Peyer's patch (tissue), 4 donors: ENCODE data around the gene GNL3. TPM values are rescaled to one million over a fixed set of nuclear protein-coding genes. Genes with fewer than 3 reads are reported as not detected.
"Not testable (repeated sequence)": the region's sequence is repeated elsewhere in the genome, so short reads cannot be mapped to it uniquely, and the experiment has no call there.

Experiments used
- DNase-seq, 3 donors: peaks; one replicate each; pipeline ENCODE4 v3.0.0-alpha.2; 2017 to 2019
- H3K27ac ChIP-seq, 4 donors: fragments of 200-600 bp; sonication (generic); one replicate each; pipeline ENCODE4 v1.5.1; 2016 to 2019
- H3K27me3 ChIP-seq, 2 donors: fragments of 200-600 bp; sonication (generic); one replicate each; pipeline ENCODE4 v1.5.1; 2019
- H3K36me3 ChIP-seq, 3 donors: fragments of 200-600 bp; sonication (generic); one replicate each; pipeline ENCODE4 v1.5.1; 2016 to 2019
- H3K4me1 ChIP-seq, 4 donors: fragments of 200-600 bp; sonication (generic); one replicate each; pipeline ENCODE4 v1.5.1; 2016 to 2019
- H3K4me3 ChIP-seq, 4 donors: fragments of 200-600 bp; sonication (generic); 1 replicate in 3 of 4; 2 replicates in 1 of 4; pipeline ENCODE4 v1.5.1; 2016 to 2019; ENCODE audit warnings: mild to moderate bottlenecking in 1 of 4
- H3K9me3 ChIP-seq, 4 donors: fragments of 200-600 bp; sonication (generic); one replicate each; pipeline ENCODE4 v1.5.1; 2016 to 2019; ENCODE audit warnings: mild to moderate bottlenecking in 1 of 4
- POLR2A ChIP-seq, 2 donors: fragments of 450-650 bp; IDR thresholded peaks; one replicate each; pipeline ENCODE4 v1.5.1; 2017; ENCODE audit warnings: antibody characterized with exemption in 2 of 2, mild to moderate bottlenecking in 2 of 2, moderate library complexity in 2 of 2
- total RNA-seq, 4 donors: library from RNA; depleted of rRNA; stranded (reverse); fragments of >200 nt; gene quantifications; one replicate each; pipeline ENCODE4 v1.1.0, GENCODE V29; 2016
- TF ChIP-seq, protein P1 (sequence below), 6 experiments: fragments of 450-650 bp in 4 of 6; fragments of 200-600 bp in 2 of 6; sonication (generic) in 1 of 6; IDR thresholded peaks; one replicate each; pipeline ENCODE4 v1.5.1; 2017 to 2019; ENCODE audit warnings: antibody characterized with exemption in 6 of 6, mild to moderate bottlenecking in 3 of 6, moderate library complexity in 1 of 6

GNL3 gene
- total RNA-seq, 4 donors from 2014 or later, result 21.5 to 249 (median 48.6) TPM

DNA sequence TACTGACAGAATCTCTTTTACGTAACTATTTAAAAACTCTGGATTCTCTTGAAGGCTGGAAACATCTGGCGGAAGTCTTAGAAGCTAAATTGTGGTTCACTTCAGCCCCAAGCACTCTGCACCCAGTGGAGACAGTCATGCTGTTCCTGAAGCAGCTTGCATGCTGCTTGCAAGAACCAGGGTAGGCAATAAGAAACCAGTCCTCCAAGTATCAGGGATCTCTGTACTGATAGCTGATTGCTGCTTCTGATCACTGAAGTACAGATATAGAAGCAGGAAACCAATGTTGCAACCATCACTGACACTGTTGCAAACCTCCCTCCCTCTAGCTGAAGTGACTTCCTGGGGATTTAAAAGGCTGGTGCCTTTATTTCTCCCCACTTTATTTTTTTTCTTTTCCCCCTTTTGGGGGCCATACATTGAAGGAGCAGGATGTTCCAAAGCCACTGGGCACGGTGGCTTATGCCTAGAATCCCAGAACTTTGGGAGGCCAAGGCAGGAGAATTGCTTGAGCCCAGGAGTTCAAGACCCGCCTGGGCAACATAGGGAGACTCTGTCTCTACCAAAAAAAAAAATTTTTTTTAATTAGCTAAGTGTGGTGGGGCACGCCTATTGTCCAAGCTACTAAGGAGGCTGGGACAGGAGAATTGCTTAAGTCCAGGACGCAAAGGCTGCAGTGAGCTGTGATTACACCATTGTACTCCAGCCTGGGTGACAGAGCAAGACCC is 35.3 kb downstream of the GNL3 start:
- Histone ChIP-seq H3K4me3 (no peak overlapping the region), H3K36me3 (peaks cover 0 to 6% (median 0%) of the 10 kb centered on the region in 3 donors), H3K27me3 (no peaks in the 10 kb centered on the region), H3K4me1 (no peaks in the 10 kb centered on the region), H3K9me3 (no peaks in the 10 kb centered on the region), H3K27ac (no peak overlapping the region)
- no peak for TF ChIP-seq POLR2A (IDR thresholded peaks at IDR 0.05)
- TF ChIP-seq, protein P1, sequence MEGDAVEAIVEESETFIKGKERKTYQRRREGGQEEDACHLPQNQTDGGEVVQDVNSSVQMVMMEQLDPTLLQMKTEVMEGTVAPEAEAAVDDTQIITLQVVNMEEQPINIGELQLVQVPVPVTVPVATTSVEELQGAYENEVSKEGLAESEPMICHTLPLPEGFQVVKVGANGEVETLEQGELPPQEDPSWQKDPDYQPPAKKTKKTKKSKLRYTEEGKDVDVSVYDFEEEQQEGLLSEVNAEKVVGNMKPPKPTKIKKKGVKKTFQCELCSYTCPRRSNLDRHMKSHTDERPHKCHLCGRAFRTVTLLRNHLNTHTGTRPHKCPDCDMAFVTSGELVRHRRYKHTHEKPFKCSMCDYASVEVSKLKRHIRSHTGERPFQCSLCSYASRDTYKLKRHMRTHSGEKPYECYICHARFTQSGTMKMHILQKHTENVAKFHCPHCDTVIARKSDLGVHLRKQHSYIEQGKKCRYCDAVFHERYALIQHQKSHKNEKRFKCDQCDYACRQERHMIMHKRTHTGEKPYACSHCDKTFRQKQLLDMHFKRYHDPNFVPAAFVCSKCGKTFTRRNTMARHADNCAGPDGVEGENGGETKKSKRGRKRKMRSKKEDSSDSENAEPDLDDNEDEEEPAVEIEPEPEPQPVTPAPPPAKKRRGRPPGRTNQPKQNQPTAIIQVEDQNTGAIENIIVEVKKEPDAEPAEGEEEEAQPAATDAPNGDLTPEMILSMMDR (IDR thresholded peaks at IDR 0.05), result no peak
- DNase-seq, result no peak

DNA sequence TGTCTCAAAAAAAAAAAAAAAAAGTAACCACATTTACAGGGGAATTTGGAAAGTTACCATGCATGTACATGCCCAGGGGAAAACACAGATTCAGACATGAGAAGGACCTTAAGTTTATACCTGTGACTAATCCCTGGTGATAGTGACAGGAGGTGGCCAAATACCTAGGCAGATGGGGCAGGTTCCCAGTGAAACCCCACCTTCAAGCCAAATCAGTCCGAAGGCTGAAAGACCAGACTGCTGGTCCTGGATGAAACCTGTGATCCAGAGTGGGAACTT is 35.8 kb downstream of the GNL3 start:
- H3K36me3 ChIP-seq, result peaks cover 0 to 6% (median 0%) of the 10 kb centered on the region in 3 donors
- TF ChIP-seq POLR2A (IDR thresholded peaks at IDR 0.05), result no peak
- TF ChIP-seq, protein P1 (IDR thresholded peaks at IDR 0.05), result no peak
- no peaks in the 10 kb centered on the region for H3K27me3 ChIP-seq
- H3K4me3 ChIP-seq, result no peak overlapping the region
- DNase-seq, result no peak
- no peak overlapping the region for H3K27ac ChIP-seq
- no peaks in the 10 kb centered on the region for H3K4me1 ChIP-seq
- no peaks in the 10 kb centered on the region for H3K9me3 ChIP-seq

DNA sequence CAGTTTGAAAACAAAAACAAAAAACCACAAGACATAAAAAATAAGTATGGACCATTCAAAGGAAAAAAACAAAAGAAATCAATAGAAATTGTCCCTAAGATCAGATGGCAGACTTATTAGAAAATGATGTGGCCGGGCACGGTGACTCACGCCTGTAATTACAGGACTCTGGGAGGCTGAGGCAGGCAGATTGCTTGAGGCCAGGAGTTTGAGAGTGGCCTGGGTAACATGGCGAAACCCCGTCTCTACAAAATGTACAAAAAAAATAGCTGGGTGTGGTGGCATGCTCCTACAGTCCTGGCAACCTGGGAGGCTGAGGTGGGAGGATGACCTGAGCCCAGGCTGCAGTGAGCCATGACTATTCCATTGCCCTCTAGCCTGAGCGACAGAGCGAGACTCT is 36.7 kb downstream of the GNL3 start:
- Histone ChIP-seq H3K27ac (no peak overlapping the region), H3K4me3 (no peak overlapping the region), H3K27me3 (no peaks in the 10 kb centered on the region), H3K4me1 (no peaks in the 10 kb centered on the region), H3K36me3 (peaks cover 0 to 6% (median 0%) of the 10 kb centered on the region in 3 donors), H3K9me3 (no peaks in the 10 kb centered on the region)
- no peak for DNase-seq
- TF ChIP-seq, protein P1 (IDR thresholded peaks at IDR 0.05), result no peak
- no peak for TF ChIP-seq POLR2A (IDR thresholded peaks at IDR 0.05)

DNA sequence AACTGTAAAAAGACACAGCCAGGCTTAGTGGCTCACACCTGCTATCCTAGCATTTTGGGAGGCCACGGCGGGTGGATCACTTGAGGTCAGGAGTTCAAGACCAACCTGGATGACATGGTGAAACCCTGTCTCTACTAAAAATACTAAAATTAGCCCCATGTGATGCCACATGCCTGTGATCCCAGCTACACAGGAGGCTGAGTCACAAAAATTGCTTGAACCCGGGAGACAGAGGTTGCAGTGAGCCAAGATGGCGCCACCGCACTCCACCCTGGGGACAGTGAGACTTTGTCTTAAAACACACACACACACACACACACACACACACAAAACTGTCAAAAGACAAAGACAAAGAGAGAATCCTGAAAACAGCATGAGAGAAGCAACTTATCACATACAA is 38.1 kb downstream of the GNL3 start:
- H3K4me3 ChIP-seq, result no peak overlapping the region
- H3K27ac ChIP-seq, result no peak overlapping the region
- TF ChIP-seq POLR2A (IDR thresholded peaks at IDR 0.05), result no peak
- TF ChIP-seq, protein P1 (IDR thresholded peaks at IDR 0.05), result no peak
- no peak for DNase-seq
- H3K4me1 ChIP-seq, result no peaks in the 10 kb centered on the region
- H3K9me3 ChIP-seq, result peaks cover 0 to 5% (median 0%) of the 10 kb centered on the region in 4 donors
- H3K27me3 ChIP-seq, result no peaks in the 10 kb centered on the region
- peaks cover 0 to 6% (median 0%) of the 10 kb centered on the region in 3 donors for H3K36me3 ChIP-seq

DNA sequence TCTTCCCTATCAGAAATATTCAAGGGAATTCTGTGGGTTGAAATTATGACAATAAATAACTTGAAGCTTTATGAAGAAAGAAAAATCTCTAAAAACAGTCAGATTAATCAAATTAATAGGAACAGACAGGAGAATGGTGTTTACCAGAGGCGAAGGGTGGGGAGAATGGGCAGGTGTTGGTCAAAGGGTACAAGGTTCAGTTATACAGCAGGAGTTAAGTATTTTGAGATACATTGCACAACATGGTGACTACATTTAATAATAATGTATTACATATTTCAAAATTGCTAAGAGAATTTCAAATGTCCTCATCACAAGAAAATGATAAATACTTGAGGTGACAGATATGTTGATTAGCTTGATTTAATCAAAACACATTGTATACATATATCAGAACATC is 38.7 kb downstream of the GNL3 start:
- peaks cover 0 to 11% (median 0%) of the 10 kb centered on the region in 3 donors for H3K36me3 ChIP-seq
- H3K27ac ChIP-seq, result no peak overlapping the region
- H3K4me3 ChIP-seq, result no peak overlapping the region
- no peak for DNase-seq
- no peaks in the 10 kb centered on the region for H3K27me3 ChIP-seq
- TF ChIP-seq, protein P1 (IDR thresholded peaks at IDR 0.05), result no peak
- no peak for TF ChIP-seq POLR2A (IDR thresholded peaks at IDR 0.05)
- peaks cover 0 to 8% (median 0%) of the 10 kb centered on the region in 4 donors for H3K9me3 ChIP-seq
- no peaks in the 10 kb centered on the region for H3K4me1 ChIP-seq

DNA sequence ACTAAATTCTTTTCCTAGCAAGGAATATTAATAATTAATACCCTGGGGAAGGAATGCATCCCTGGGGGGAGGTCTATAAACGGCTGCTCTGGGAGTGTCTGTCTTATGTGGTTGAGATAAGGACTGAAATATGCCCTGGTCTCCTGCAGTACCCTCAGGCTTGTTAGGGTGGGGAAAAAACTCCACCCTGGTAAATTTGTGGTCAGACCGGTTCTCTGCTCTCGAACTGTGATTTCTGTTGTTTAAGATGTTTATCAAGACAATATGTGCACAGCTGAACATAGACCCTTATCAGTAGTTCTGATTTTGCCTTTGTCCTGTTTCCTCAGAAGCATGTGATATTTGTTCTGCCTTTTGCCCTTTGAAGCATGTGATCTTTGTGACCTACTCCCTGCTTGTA is 42.9 kb downstream of the GNL3 start:
- not testable (repeated sequence) for H3K9me3 ChIP-seq, H3K4me1 ChIP-seq, H3K4me3 ChIP-seq, H3K27ac ChIP-seq, DNase-seq, H3K27me3 ChIP-seq
- peaks cover 0 to 36% (median 0%) of the 10 kb centered on the region in 3 donors for H3K36me3 ChIP-seq
